Astrocyte of the cerebellum (primary cell): ENCODE data around the gene DOCK10.
"Not testable (repeated sequence)": the region's sequence is repeated elsewhere in the genome, so short reads cannot be mapped to it uniquely, and the experiment has no call there.

Experiments
- DNase-seq: peaks from one replicate; pipeline ENCODE4 v3.0.0-alpha.2; 2011; ENCODE audit warnings: low read depth
- H3K4me3 ChIP-seq: 2 replicates; pipeline ENCODE4 v1.5.1; 2011; ENCODE audit warnings: mild to moderate bottlenecking, low read depth, low read length, moderate library complexity
- in situ Hi-C: cut with HindIII; loops from 2 replicates; pipeline ENCODE4 v1.10.0; 2017; ENCODE audit warnings: low sequenced_read_pairs
- TF ChIP-seq, protein P1 (sequence below): IDR thresholded peaks from 2 replicates; pipeline ENCODE4 v1.5.1; 2012; ENCODE audit warnings: low read length, low read depth, moderate library complexity, mild to moderate bottlenecking; ENCODE audit errors: missing control alignments

DOCK10 gene

DNA sequence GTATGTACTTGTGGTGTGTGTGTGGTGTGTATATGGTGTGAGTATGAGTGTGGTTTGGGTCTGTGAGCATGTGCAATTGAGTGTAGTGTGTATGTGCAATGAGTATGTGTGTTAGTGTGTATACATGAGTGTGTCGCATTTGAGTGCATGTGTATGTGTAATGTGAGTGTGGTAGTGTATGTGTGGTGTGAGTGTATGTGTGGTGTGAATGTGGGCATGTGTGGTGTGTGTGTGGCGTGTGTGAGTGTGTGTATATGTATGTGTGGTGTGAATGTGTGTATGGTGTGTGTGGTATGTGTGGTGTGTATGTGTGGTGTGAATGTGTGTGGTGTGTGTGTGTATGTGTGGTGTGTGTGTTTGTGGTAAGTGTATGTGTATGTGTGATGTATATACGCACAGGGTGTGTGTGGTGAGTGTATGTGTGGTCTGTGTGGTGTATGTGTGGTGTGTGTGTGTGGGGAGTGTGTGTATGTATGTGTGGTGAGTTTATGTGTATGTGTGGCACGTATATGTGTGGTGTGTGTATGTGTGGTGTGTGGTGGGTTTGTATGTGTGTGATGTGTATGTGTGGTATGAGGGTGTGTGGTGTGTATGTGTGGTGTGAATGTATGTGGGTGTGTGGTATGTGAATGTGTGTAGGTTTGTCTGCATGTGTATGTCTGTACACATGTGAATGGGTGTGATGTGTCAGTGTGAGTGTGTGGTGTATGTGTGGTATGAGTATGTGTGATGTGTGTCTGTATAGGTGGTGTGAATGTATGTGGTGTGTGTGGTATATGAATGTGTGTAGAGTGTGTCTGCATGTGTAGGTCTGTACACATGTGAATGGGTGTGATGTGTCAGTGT is 123.4 kb downstream of the DOCK10 start:
- DNase-seq: no peak
- in situ Hi-C loops: no loop called here
- TF ChIP-seq, protein P1, sequence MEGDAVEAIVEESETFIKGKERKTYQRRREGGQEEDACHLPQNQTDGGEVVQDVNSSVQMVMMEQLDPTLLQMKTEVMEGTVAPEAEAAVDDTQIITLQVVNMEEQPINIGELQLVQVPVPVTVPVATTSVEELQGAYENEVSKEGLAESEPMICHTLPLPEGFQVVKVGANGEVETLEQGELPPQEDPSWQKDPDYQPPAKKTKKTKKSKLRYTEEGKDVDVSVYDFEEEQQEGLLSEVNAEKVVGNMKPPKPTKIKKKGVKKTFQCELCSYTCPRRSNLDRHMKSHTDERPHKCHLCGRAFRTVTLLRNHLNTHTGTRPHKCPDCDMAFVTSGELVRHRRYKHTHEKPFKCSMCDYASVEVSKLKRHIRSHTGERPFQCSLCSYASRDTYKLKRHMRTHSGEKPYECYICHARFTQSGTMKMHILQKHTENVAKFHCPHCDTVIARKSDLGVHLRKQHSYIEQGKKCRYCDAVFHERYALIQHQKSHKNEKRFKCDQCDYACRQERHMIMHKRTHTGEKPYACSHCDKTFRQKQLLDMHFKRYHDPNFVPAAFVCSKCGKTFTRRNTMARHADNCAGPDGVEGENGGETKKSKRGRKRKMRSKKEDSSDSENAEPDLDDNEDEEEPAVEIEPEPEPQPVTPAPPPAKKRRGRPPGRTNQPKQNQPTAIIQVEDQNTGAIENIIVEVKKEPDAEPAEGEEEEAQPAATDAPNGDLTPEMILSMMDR: no peak
- H3K4me3 ChIP-seq: no peak overlapping the region

DNA sequence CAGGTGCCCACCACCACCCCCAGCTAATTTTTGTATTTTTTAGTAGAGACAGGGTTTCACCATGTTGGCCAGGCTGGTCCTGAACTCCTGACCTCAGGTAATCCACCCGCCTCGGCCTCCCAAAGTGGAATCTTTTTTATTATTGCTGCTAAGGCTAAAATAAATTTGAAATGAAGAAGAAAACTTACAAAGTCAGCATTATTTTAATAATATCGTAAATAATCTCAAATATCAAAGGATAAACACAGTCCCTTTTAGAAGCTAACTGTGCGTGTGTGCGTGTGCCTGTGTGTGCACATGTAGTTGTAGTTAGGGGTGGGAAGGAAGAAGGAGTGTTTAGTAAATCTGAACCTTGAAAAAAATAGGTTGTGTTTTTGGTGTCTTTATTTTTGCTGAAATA is 125.0 kb downstream of the DOCK10 start:
- in situ Hi-C loops, H3K4me3 ChIP-seq, DNase-seq: not testable (repeated sequence)

DNA sequence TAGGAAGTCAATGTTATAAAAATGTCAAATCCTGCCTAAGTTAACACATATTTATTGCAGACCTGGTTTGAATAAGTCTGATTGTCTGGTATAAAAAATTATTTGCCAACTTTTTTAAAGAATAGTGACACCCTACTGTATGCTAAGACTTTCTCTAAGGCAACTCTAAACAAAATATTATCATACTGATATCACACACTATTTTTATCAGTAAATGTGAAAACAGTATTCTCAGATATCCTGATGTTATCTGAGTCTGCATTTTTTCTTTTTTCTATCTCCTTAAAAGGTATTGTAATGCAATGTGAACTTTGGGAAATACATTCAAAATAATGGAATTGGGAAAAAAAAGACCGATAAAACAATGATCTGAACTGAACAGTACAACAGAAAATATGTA is 127.1 kb downstream of the DOCK10 start:
- TF ChIP-seq, protein P1: no peak
- H3K4me3 ChIP-seq: no peak overlapping the region
- in situ Hi-C loops: no loop called here
- no peak for DNase-seq

DNA sequence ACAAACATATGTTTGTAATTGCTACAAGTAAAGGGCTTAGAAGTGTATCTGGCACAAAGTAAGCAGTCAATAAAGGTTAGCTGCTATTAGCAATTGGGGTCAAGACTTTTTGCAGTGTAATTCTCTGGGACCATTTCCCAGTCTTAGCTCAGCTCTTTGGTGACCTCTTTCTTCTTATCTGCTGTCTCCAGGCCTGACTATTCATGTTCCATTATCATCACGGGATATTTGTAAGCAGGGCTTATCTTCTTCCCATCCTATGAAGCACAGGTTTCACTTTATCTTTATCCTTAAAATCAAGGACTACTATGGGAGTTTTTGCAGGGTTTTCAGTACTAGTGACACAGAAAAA is 131.7 kb downstream of the DOCK10 start:
- in situ Hi-C loops: no loop called here
- DNase-seq: no peak
- TF ChIP-seq, protein P1: no peak
- H3K4me3 ChIP-seq: no peak overlapping the region

GRCh38 chr2:224909885-224910573 is 132.2 kb downstream of the DOCK10 start:
- TF ChIP-seq, protein P1: no peak
- H3K4me3 ChIP-seq: no peak overlapping the region
- peak; percentile 75 for DNase-seq
- in situ Hi-C loops: no loop called here

- no peak overlapping the region for H3K4me3 ChIP-seq
- TF ChIP-seq, protein P1: no peak
- in situ Hi-C loops: no loop called here
- DNase-seq: no peak
These were observed 133.4 kb downstream of the DOCK10 start for GRCh38 chr2:224908818-224909217.

GRCh38 chr2:224904381-224904780 is 137.9 kb downstream of the DOCK10 start:
- DNase-seq: no peak
- H3K4me3 ChIP-seq: no peak overlapping the region
- TF ChIP-seq, protein P1: no peak
- in situ Hi-C loops: no loop called here
